Pancreas (tissue), 10 donors: ENCODE measurements around the gene LIM2. TPM values are rescaled to one million over a fixed set of nuclear protein-coding genes. Genes with fewer than 3 reads are reported as not detected.

Experiments
- ATAC-seq, 4 donors: fragments of 200-7000 bp; cut with Tn5 transposase; one replicate each; pipeline versions ENCODE4 v1.8.0 to v1.9.1; 2020; ENCODE audit warnings: mild to moderate bottlenecking in 4 of 4, moderate library complexity in 4 of 4
- DNase-seq, 6 donors: peaks; one replicate each; pipeline ENCODE4 v3.0.0-alpha.2; 2020
- FAIRE-seq: peaks from 2 replicates; lab custom pipeline; 2012; peaks lifted over from hg19 to GRCh38; lab: Jason Lieb, UNC
- H3K27ac ChIP-seq, 4 donors: fragments of 200-600 bp; sonication (generic); 1 replicate in 3 of 4; 2 replicates in 1 of 4; pipeline versions ENCODE4 v1.5.0 to v1.8.0; 2020
- H3K27me3 ChIP-seq, 4 donors: fragments of 200-600 bp; one replicate each; pipeline ENCODE4 v1.8.0; 2021
- H3K36me3 ChIP-seq, 3 donors: fragments of 200-600 bp; sonication (generic) in 1 of 3; one replicate each; pipeline versions ENCODE4 v1.5.0 to v1.8.0; 2020 to 2021
- H3K4me1 ChIP-seq, 3 donors: fragments of 200-600 bp; one replicate each; pipeline ENCODE4 v1.8.0; 2021
- H3K4me3 ChIP-seq, 4 donors: fragments of 200-600 bp; sonication (generic) in 2 of 4; one replicate each; pipeline versions ENCODE4 v1.5.0 to v1.8.0; 2020 to 2021
- H3K9me3 ChIP-seq, 4 donors: fragments of 200-600 bp; one replicate each; pipeline ENCODE4 v1.8.0; 2021
- WGBS, 2 donors: extraction: QIAGEN DNeasy Blood & Tissue Kit; methylation state at CpG; one replicate each; pipeline ENCODE4 v1.1.7; 2013; 5-methylcytosine and 5-hydroxymethylcytosine counted together
- intact Hi-C, 3 donors: fragments of 100-400 bp; cut with DNase I; formaldehyde crosslinking; loops; one replicate each; pipeline versions ENCODE4 v1.11.1 to v1.14.2; 2022
- polyA plus RNA-seq, 2 donors: library from polyadenylated mRNA; stranded (reverse); fragments of 200-250 nt; gene quantifications; one replicate each; pipeline ENCODE4 v1.2.3, GENCODE V29; 2013
- total RNA-seq, 6 donors: library from RNA; stranded (reverse); fragmentation: NEBNext Ultra II Directional in 4 of 6; extraction: Animal tissue kit (Norgen Biotek cat#: 25700) in 4 of 6; gene quantifications; one replicate each; pipeline versions ENCODE4 v1.2.1 to v1.2.4, GENCODE V29; 2021 to 2023
- TF ChIP-seq, protein P1 (sequence below), 4 donors: fragments of 200-600 bp; sonication (generic) in 3 of 4; IDR thresholded peaks; one replicate each; pipeline versions ENCODE4 v1.5.0 to v1.8.0; 2021; ENCODE audit warnings: antibody characterized with exemption in 4 of 4
- donor health status: healthy with polysubstance abuse.
- donor health status: DM: no; HTN: no; CAD: no; lungs with moderate emphysema.
- donor health status: DM: no; HTN: no; CAD: no.
- donor health status: control.
- donor health status: control.
- donor health status: Bipolar disorder and iron deficiency.
- donor health status: DM: yes; HTN: yes; CAD: no.
- donor health status: DM: no; HTN: no; CAD: no.
- donor health status: DM: no; HTN: no; CAD: no.
- donor health status: DM: yes; HTN: yes; CAD: no.

The LIM2 gene
- total and polyA plus RNA-seq, 8 donors = not detected

DNA sequence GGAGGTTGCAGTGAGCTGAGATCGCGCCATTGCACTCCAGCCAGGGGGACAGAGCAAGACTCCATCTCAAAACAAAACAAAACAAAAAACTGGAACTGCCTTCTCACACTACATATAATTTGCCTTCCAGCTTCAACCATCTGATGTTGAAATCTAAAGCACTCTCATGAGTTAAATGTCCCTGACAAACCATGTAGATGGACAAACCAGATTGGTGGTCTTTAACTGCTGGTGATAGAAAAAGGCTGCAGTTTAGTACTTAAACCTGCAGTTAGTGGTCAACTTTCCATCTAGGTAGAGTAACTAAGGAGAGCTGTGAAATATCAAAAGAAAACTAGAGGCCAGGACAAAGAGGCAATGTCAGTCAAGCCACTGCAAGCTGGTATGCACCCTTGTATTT, 8.4 kb upstream of the LIM2 start:
- intact Hi-C loops = no loop called here
- no peak for ATAC-seq
- no peak for FAIRE-seq
- no peak overlapping the region for H3K4me3 ChIP-seq
- H3K9me3 ChIP-seq = no peaks in the 10 kb centered on the region
- no peak overlapping the region for H3K27ac ChIP-seq
- H3K27me3 ChIP-seq = no peaks in the 10 kb centered on the region
- DNase-seq = no peak
- H3K36me3 ChIP-seq = no peaks in the 10 kb centered on the region
- no peaks in the 10 kb centered on the region for H3K4me1 ChIP-seq
- WGBS, 2 donors = 96 to 98% methylated on average over 2 of the region's 2 CpGs
- TF ChIP-seq, protein P1, sequence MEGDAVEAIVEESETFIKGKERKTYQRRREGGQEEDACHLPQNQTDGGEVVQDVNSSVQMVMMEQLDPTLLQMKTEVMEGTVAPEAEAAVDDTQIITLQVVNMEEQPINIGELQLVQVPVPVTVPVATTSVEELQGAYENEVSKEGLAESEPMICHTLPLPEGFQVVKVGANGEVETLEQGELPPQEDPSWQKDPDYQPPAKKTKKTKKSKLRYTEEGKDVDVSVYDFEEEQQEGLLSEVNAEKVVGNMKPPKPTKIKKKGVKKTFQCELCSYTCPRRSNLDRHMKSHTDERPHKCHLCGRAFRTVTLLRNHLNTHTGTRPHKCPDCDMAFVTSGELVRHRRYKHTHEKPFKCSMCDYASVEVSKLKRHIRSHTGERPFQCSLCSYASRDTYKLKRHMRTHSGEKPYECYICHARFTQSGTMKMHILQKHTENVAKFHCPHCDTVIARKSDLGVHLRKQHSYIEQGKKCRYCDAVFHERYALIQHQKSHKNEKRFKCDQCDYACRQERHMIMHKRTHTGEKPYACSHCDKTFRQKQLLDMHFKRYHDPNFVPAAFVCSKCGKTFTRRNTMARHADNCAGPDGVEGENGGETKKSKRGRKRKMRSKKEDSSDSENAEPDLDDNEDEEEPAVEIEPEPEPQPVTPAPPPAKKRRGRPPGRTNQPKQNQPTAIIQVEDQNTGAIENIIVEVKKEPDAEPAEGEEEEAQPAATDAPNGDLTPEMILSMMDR (IDR thresholded peaks at IDR 0.05) = no peak

DNA sequence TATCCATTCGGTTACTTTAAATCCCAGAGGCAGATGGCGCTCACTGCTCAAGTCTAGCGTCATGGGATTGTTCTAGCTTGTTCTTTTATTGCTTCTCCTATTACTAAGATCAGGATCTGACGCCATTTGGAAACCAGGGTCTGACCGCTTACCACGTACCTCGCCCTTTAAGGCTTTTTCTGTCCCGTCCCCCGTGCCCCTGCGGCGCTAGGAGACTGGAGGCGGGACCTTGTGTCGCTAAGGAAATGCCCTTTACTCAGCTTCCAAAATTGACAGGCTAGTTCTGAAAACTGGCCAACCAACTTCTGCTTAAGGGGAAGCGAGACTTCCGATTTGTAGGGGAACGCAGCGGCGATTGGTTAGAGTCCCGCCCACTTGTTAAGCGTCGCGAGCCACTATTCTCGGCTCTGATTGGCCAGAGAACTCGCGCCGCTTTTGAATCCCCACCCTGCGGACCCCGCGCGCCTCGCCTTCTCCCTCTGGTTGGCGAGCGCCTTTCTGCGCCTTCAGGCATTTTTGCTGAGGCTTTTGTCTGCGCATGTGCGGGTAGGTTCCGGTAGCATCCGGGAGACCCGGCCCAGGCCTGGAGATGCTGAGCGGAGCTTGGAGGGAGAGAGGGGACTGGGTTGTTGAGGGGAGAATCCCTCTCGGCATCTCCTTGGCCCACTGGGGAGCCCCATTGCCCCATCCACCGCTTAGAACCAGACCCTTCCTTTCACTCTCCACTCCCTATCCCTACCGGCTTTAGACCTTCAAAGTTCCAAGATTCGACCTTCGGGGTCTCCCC, 6.5 kb upstream of the LIM2 start:
- no peaks in the 10 kb centered on the region for H3K27me3 ChIP-seq
- peak; percentile 97 to 99 (median 99) for ATAC-seq
- no peaks in the 10 kb centered on the region for H3K9me3 ChIP-seq
- no peaks in the 10 kb centered on the region for H3K36me3 ChIP-seq
- H3K4me3 ChIP-seq = peak overlapping the region in 2 of 4 donors; percentile 38 to 43
- intact Hi-C loops = no loop called here
- peak; percentile 93 for FAIRE-seq
- TF ChIP-seq, protein P1 (IDR thresholded peaks at IDR 0.05) = no peak
- no peaks in the 10 kb centered on the region for H3K4me1 ChIP-seq
- H3K27ac ChIP-seq = peak overlapping the region in 3 of 4 donors; percentile 12 to 70 (median 62)
- DNase-seq = peak; percentile 81 to 95 (median 92)
- 2% methylated on average over 45 of the region's 45 CpGs for WGBS, 2 donors

DNA sequence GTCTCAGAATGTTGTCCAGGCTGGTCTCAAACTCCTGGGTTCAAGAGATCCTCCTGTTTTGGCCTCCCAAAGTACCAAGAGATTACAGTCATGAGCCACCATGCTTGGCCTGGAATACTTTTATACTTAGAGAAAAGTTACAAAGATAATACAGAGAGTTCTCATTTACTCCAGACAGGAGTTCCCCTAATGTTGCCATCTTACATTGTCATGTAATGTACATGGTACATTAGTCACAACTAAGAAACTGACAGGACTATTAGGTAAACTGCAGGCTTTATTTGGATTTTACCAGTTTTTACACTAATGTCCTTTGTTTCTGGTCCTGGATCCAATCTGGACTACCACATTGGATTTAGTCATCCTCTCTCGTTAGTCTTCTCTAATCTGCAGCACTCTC, 4.9 kb upstream of the LIM2 start:
- Histone ChIP-seq H3K4me1 (no peaks in the 10 kb centered on the region), H3K27ac (no peak overlapping the region), H3K36me3 (no peaks in the 10 kb centered on the region), H3K9me3 (no peaks in the 10 kb centered on the region), H3K27me3 (no peaks in the 10 kb centered on the region), H3K4me3 (no peak overlapping the region)
- TF ChIP-seq, protein P1 (IDR thresholded peaks at IDR 0.05) = no peak
- 68 to 90% methylated on average over 1 of the region's 1 CpG for WGBS, 2 donors
- intact Hi-C loops = no loop called here
- FAIRE-seq = no peak
- ATAC-seq = no peak
- no peak for DNase-seq

DNA sequence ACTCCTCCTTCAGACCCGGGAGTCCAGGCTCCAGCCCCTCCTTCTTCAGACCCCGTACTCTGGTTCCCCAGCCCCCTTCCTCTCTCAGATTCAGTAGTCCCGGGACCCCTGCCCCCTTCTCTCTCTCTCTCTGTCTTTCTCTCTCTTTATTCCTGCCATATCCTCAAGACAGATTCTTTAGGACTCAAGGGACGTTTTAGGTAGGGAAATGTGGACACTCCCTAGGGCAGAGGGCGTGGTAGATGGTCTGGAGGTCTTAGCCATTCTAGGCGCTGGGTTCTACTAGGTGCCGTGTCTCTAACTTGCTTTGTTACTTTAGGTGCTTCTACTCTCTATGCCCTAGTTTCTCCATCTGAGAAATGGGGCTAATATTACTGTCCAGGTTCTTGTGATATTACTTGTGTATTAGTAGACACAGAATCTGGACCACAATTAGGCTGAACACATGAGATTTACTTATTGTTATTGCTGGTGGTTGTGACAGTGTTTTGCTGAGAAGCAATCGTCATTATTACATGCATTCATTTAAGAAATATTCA, 3.4 kb upstream of the LIM2 start:
- TF ChIP-seq, protein P1 (IDR thresholded peaks at IDR 0.05) = no peak
- WGBS, 2 donors = 50 to 64% methylated on average over 8 of the region's 8 CpGs
- H3K4me1 ChIP-seq = no peaks in the 10 kb centered on the region
- H3K9me3 ChIP-seq = no peaks in the 10 kb centered on the region
- no peaks in the 10 kb centered on the region for H3K27me3 ChIP-seq
- H3K4me3 ChIP-seq = no peak overlapping the region
- ATAC-seq (no peak), DNase-seq (peak in 1 of 6 donors; percentile 2), FAIRE-seq (no peak)
- intact Hi-C loops = no loop called here
- H3K36me3 ChIP-seq = no peaks in the 10 kb centered on the region
- no peak overlapping the region for H3K27ac ChIP-seq

DNA sequence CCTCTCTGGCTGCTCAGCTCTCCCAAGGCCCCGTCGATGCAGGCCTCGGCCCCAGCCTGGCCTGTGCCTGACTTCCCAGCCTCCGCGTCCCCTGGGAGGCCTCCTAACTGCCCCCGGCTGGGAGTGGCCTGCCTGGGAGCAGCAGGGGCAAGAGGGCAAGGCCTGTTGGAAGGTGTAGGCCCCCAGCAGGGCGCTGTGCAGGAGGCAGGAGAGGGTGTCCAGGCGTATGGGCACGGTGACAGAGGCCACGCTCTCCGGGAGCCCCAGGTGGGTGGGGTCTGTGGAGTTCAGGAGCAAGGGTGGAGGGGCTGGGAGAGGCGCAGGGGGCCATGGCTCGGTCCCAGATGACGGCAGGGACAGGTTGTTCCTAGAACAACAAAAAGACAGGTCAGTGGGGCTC, 1.4 kb upstream of the LIM2 start:
- 70 to 72% methylated on average over 11 to 14 of the region's 14 CpGs for WGBS, 2 donors
- intact Hi-C loops = no loop called here

More for the DNA sequence above, 1.4 kb upstream of the LIM2 start:
- Histone ChIP-seq H3K27ac (no peak overlapping the region), H3K27me3 (no peaks in the 10 kb centered on the region), H3K4me1 (no peaks in the 10 kb centered on the region), H3K4me3 (no peak overlapping the region), H3K9me3 (no peaks in the 10 kb centered on the region), H3K36me3 (no peaks in the 10 kb centered on the region)
- ATAC-seq (no peak), DNase-seq (peak in 1 of 6 donors; percentile 38), FAIRE-seq (no peak)
- TF ChIP-seq, protein P1 (IDR thresholded peaks at IDR 0.05) = no peak
